Measurements from ENCODE around the gene PANX3.

- TF ChIP-seq CTCF (IDR thresholded peaks at IDR 0.05; ENCODE audit: insufficient read depth, low read length, poor library complexity, severe bottlenecking) (no peak), EZH2phosphoT487 (conservative IDR thresholded peaks at IDR 0.05; ENCODE audit: low read length) (no peak)
These were observed 31.9 kb downstream of the PANX3 start for GRCh38 chr11:124643042-124643604.
